Activated T-helper 2 cell treated with anti-CD3 and anti-CD28 coated beads, Interferon-gamma antibody, Interleukin-2, Interleukin-4, amounts not matched to agents 10 μg/mL and 5 μg/mL and 100 μg/mL, durations not matched to agents 14 hours and 24 hours and 36 hours (primary cell): ENCODE results near the gene MAP3K12. TPM values are rescaled to one million over a fixed set of nuclear protein-coding genes. Genes with fewer than 3 reads are reported as not detected.

ENCODE experiments used
- DNase-seq: peaks from one replicate; pipeline ENCODE4 v3.0.0; 2021; ENCODE audit warnings: low spot score
- H3K27ac Mint-ChIP-seq: one replicate; pipeline ENCODE4 v1.8.0; 2021; ENCODE audit warnings: mixed read lengths
- H3K27me3 Mint-ChIP-seq: one replicate; pipeline ENCODE4 v1.8.0; 2021; ENCODE audit warnings: low read depth, mixed read lengths
- H3K36me3 Mint-ChIP-seq: one replicate; pipeline ENCODE4 v1.8.0; 2021; ENCODE audit warnings: low read depth, mixed read lengths
- H3K4me1 Mint-ChIP-seq: one replicate; pipeline ENCODE4 v1.8.0; 2021; ENCODE audit warnings: low read depth, mixed read lengths
- H3K4me3 Mint-ChIP-seq: one replicate; pipeline ENCODE4 v1.8.0; 2021; ENCODE audit warnings: low read depth, mild to moderate bottlenecking, moderate library complexity, mixed read lengths
- H3K9me3 Mint-ChIP-seq: one replicate; pipeline ENCODE4 v1.8.0; 2021; ENCODE audit warnings: mixed read lengths
- intact Hi-C: fragments of 100-400 bp; cut with micrococcal nuclease; formaldehyde crosslinking; loops from one replicate; pipeline ENCODE4 v1.15.1; 2023
- total RNA-seq: library from RNA; stranded (reverse); gene quantifications from 2 replicates; pipeline ENCODE4 v1.2.3, GENCODE V29; 2022

MAP3K12 gene
- total RNA-seq, 1 donor from 2014 or later, result 14.7 TPM

- Mint-ChIP-seq H3K36me3 (peaks cover 47% of the 10 kb centered on the region), H3K27ac (no peak overlapping the region), H3K4me3 (no peak overlapping the region)
Measured at GRCh38 chr12:53524476-53524875, 25.2 kb upstream of the MAP3K12 start.

DNA sequence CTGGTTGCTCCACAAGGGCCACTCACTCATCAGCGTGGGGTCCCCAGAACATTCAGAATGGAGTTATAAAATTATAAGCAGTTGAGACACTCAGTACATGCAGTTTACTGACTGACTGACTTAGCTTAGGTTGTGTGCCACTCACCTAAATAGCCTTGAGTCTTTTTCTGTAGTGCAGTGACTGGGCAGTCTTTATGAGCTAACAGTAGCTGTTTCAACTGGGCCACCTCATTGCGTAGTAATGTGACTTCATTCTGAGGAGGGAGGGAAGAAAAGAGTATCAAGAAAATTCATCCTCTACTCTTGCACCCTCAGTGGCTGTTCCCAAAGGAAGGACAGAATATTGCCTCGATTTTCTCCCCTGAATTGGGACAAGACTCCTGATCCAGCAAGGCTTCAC lies 23.9 kb upstream of the MAP3K12 start:
- H3K4me1 Mint-ChIP-seq, result no peaks in the 10 kb centered on the region
- DNase-seq, result no peak
- intact Hi-C loops, result no loop called here
- H3K27me3 Mint-ChIP-seq, result no peaks in the 10 kb centered on the region
- H3K4me3 Mint-ChIP-seq, result no peak overlapping the region
- H3K27ac Mint-ChIP-seq, result no peak overlapping the region
- no peaks in the 10 kb centered on the region for H3K9me3 Mint-ChIP-seq
- H3K36me3 Mint-ChIP-seq, result peaks cover 44% of the 10 kb centered on the region

More at GRCh38 chr12:53524476-53524875, 25.2 kb upstream of the MAP3K12 start:
- intact Hi-C loops, result no loop called here
- Mint-ChIP-seq H3K27me3 (no peaks in the 10 kb centered on the region), H3K4me1 (no peaks in the 10 kb centered on the region), H3K9me3 (no peaks in the 10 kb centered on the region)
- no peak for DNase-seq

DNA sequence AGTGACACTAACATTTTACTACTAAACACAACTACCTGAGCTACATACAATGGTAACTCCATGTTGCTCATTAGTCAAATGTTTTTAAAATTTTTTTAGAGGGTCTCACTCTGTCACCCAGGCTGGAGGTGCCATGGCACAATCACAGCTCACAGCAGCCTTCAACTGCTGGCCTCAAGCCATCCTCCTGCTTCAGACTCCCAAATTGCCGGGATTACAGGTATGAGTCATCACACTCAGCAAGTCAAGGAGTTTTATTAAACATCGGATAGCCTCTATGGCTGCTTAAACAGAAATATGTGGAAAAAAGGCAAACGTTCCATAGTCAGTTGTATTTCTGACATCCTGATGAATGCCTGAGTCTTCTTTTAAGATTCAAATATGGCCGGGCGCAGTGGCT lies 19.1 kb upstream of the MAP3K12 start:
- H3K4me3 Mint-ChIP-seq, result no peak overlapping the region
- no peak for DNase-seq
- intact Hi-C loops, result no loop called here
- no peaks in the 10 kb centered on the region for H3K27me3 Mint-ChIP-seq
- peaks cover 60% of the 10 kb centered on the region for H3K36me3 Mint-ChIP-seq
- no peak overlapping the region for H3K27ac Mint-ChIP-seq
- no peaks in the 10 kb centered on the region for H3K9me3 Mint-ChIP-seq
- no peaks in the 10 kb centered on the region for H3K4me1 Mint-ChIP-seq

- peaks cover 45% of the 10 kb centered on the region for H3K36me3 Mint-ChIP-seq
- H3K27me3 Mint-ChIP-seq, result no peaks in the 10 kb centered on the region
- intact Hi-C loops, result no loop called here
Measured at GRCh38 chr12:53516758-53517455, 17.6 kb upstream of the MAP3K12 start.

DNA sequence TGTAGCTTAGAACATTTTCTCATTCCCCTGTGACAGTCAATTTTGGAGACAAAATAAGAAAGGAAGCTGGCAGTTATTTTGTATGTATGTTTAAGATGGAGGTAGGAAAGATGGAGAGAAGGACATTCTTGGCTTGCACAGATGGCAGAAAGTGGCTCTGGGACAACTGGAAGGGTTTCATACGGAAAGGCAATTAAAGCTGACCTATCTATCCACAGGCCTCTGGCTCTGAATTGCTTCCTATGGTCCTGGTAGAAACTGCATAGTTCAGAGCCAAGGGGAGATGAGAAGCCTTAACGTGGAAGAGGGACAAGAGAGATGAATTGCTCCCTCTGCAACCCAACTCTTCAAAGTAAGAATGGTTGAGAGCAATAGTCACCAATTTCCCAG lies 16.0 kb upstream of the MAP3K12 start:
- Mint-ChIP-seq H3K4me1 (no peaks in the 10 kb centered on the region), H3K36me3 (peaks cover 43% of the 10 kb centered on the region)

More at GRCh38 chr12:53516758-53517455, 17.6 kb upstream of the MAP3K12 start:
- no peak overlapping the region for H3K4me3 Mint-ChIP-seq
- H3K27ac Mint-ChIP-seq, result no peak overlapping the region
- no peaks in the 10 kb centered on the region for H3K4me1 Mint-ChIP-seq
- DNase-seq, result no peak
- no peaks in the 10 kb centered on the region for H3K9me3 Mint-ChIP-seq

DNA sequence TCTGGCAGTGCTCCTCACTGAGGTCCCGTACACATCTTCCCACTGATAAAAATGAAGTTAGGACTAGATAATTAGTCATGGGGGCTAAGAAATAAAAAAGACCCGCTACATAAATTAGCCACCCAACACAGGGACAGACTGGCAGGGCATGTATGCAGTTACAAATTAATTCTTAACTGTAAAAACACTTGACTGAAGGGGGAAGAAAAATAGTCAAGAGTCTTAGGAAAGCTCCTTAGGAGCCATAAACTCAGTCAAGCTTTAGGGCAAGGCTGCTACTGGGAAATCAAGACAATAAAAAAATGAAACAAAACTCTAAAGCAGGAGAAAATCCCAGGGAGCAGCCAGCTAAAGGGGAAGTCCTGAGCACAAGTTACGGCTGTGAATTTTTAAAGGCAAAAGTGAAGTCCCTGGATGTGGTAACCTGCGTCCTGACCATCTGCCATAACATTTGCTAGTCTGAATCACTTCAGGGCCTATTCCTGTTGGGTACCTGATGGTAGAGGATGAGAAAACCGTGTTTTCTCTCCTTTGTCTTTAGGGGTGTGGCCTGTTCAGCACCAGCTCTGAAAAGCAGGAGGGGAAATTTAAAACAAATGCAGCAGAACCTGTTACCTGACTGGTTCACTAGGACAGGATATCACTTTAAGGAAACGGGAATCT lies 15.5 kb upstream of the MAP3K12 start:
- Mint-ChIP-seq H3K4me1 (no peaks in the 10 kb centered on the region), H3K27ac (no peak overlapping the region), H3K27me3 (no peaks in the 10 kb centered on the region), H3K4me3 (no peak overlapping the region), H3K9me3 (no peaks in the 10 kb centered on the region), H3K36me3 (peaks cover 39% of the 10 kb centered on the region)
- intact Hi-C loops, result no loop called here
- DNase-seq, result no peak

More for the DNA sequence above, 16.0 kb upstream of the MAP3K12 start:
- DNase-seq, result no peak
- Mint-ChIP-seq H3K9me3 (no peaks in the 10 kb centered on the region), H3K4me3 (no peak overlapping the region), H3K27ac (no peak overlapping the region), H3K27me3 (no peaks in the 10 kb centered on the region)
- intact Hi-C loops, result no loop called here

GRCh38 chr12:53513712-53514410 lies 14.6 kb upstream of the MAP3K12 start:
- H3K27me3 Mint-ChIP-seq, result no peaks in the 10 kb centered on the region
- peaks cover 39% of the 10 kb centered on the region for H3K36me3 Mint-ChIP-seq
- intact Hi-C loops, result no loop called here
- H3K4me1 Mint-ChIP-seq, result peaks cover 2% of the 10 kb centered on the region
- H3K27ac Mint-ChIP-seq, result no peak overlapping the region
- no peak for DNase-seq
- H3K4me3 Mint-ChIP-seq, result no peak overlapping the region
- H3K9me3 Mint-ChIP-seq, result no peaks in the 10 kb centered on the region

DNA sequence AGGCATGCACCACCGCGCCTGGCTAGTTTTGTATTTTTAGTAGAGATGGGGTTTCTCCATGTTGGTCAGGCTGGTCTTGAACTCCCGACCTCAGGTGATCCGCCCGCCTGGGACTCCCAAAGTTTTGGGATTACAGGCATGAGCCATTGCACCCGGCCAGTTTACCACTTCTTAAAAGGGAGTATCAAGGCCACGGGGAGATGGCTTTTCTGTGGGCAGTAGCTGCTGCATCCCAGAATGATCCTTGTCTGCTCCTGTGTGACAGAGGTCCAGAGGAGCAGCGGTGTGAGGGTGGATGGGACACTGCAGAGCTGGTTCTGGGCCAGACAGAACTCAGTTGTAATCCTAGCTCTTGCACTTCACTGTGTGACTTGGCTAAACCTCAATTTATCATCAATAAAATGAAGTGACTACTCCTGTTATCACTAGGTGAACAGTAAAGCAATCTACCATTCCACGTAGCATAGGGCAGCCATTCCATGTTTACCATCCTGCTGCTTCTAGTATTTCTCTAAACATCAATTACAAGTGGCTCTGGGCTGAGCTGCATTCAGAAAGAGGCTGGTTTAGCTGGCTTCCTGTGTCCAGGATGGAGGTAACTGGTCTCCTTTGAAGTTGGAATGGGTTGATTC lies 11.0 kb upstream of the MAP3K12 start:
- Mint-ChIP-seq H3K4me3 (no peak overlapping the region), H3K36me3 (peaks cover 37% of the 10 kb centered on the region), H3K27ac (no peak overlapping the region), H3K9me3 (no peaks in the 10 kb centered on the region), H3K27me3 (no peaks in the 10 kb centered on the region), H3K4me1 (peaks cover 6% of the 10 kb centered on the region)
- no peak for DNase-seq
- intact Hi-C loops, result no loop called here

- Mint-ChIP-seq H3K36me3 (peaks cover 28% of the 10 kb centered on the region), H3K4me3 (peak overlapping the region; percentile 8), H3K9me3 (no peaks in the 10 kb centered on the region), H3K4me1 (peaks cover 6% of the 10 kb centered on the region), H3K27me3 (no peaks in the 10 kb centered on the region), H3K27ac (peak overlapping the region; percentile 58)
- intact Hi-C loops, result loop anchor here (1.0 to 10.0 kb wide), 3 partner anchors 156 to 304 kb away; partner anchors contain the start of gene ITGB7
- peak; percentile 77 for DNase-seq
Measured at GRCh38 chr12:53508534-53509170, 9.4 kb upstream of the MAP3K12 start.

GRCh38 chr12:53507603-53507885 lies 8.3 kb upstream of the MAP3K12 start:
- H3K4me3 Mint-ChIP-seq, result no peak overlapping the region
- H3K36me3 Mint-ChIP-seq, result peaks cover 27% of the 10 kb centered on the region
- intact Hi-C loops, result loop anchor here (10.0 kb wide), 1 partner anchor 303 kb away; the partner anchor contains the start of gene ITGB7
- no peaks in the 10 kb centered on the region for H3K27me3 Mint-ChIP-seq
- peaks cover 6% of the 10 kb centered on the region for H3K4me1 Mint-ChIP-seq
- H3K27ac Mint-ChIP-seq, result no peak overlapping the region
- H3K9me3 Mint-ChIP-seq, result no peaks in the 10 kb centered on the region
- DNase-seq, result no peak

DNA sequence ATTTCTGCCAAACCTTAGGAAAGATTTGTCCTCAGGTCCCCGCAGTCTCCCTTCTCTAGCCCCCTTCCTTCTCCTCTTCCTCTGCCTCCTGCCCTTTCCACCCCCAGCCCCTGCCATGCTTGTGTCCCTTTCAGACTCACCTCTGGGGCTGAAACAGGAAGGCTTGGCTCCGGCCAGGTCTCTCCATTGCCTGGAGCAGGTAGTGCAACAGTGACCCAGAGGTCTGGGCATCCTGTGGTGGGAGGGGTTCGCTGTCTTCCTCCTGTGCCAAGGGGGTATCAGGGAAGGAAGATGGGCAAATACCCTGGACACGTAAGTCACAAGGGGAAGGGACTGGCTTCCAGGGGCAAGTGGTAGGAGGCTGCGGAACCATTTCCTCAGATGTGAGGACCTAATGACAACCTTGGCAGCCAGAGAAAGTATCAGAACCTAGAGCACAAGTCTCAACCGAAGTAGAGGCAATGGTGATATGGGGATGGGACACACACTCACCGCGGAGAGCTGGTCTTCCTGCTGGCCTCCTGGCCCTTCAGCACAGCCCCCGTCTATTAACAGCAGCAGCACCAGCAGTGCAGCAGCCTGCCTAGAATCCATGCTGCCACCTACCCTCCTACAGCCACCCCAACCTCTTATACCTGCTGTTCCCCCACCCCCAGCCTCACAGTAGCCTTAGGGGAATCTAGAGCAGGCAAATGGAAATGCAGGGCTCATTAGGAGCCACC lies 7.8 kb upstream of the MAP3K12 start, which contains the start of gene NPFF:
NPFF (minus strand) TSS at position 604 of the 722 bp plus-strand sequence; CDS start at position 594, 10 bp downstream.
- Mint-ChIP-seq H3K27me3 (no peaks in the 10 kb centered on the region), H3K27ac (no peak within 1 kb of the TSS), H3K4me3 (no peak within 1 kb of the TSS), H3K36me3 (peaks cover 27% of the 10 kb centered on the region), H3K4me1 (peaks cover 8% of the 10 kb centered on the region), H3K9me3 (no peaks in the 10 kb centered on the region)
- intact Hi-C loops, result loop anchor here (10.0 kb wide), 1 partner anchor 302 kb away; the partner anchor contains the start of gene ITGB7
- no peak for DNase-seq

DNA sequence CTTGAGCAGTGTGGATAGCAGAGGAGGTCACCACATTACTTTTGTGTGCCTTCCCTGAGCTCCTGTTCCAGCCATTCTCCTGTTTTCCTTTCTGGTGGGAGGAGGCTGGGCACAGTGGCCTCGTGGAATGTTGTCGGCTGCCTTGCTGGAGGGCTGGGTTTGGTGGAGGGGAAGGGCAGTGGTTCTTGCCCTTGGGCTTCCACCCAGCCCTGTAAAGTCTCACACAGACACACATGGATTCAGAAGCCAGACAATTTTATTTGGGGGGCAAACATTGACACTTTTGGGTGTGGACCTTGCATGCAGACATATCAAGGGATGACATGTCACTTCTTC lies 7.2 kb upstream of the MAP3K12 start:
- H3K4me3 Mint-ChIP-seq, result no peak overlapping the region
- H3K4me1 Mint-ChIP-seq, result peaks cover 11% of the 10 kb centered on the region
- H3K27ac Mint-ChIP-seq, result no peak overlapping the region
- intact Hi-C loops, result loop anchor here (10.0 kb wide), 1 partner anchor 302 kb away; the partner anchor contains the start of gene ITGB7
- no peaks in the 10 kb centered on the region for H3K9me3 Mint-ChIP-seq
- no peak for DNase-seq
- peaks cover 23% of the 10 kb centered on the region for H3K36me3 Mint-ChIP-seq
- H3K27me3 Mint-ChIP-seq, result no peaks in the 10 kb centered on the region
